Pancreas (tissue), 10 donors: Measurements from ENCODE around the gene ZBTB20. TPM values are rescaled to one million over a fixed set of nuclear protein-coding genes. Genes with fewer than 3 reads are reported as not detected.
A peak's percentile ranks its signal among the peaks of the same experiment; 100 is the strongest.

ENCODE experiments used
- ATAC-seq, 4 donors: fragments of 200-7000 bp; cut with Tn5 transposase; one replicate each; pipeline versions ENCODE4 v1.8.0 to v1.9.1; 2020; ENCODE audit warnings: mild to moderate bottlenecking in 4 of 4, moderate library complexity in 4 of 4
- DNase-seq, 6 donors: peaks; one replicate each; pipeline ENCODE4 v3.0.0-alpha.2; 2020
- FAIRE-seq: peaks from 2 replicates; lab custom pipeline; 2012; peaks lifted over from hg19 to GRCh38; lab: Jason Lieb, UNC
- H3K27ac ChIP-seq, 4 donors: fragments of 200-600 bp; sonication (generic); 1 replicate in 3 of 4; 2 replicates in 1 of 4; pipeline versions ENCODE4 v1.5.0 to v1.8.0; 2020
- H3K27me3 ChIP-seq, 4 donors: fragments of 200-600 bp; one replicate each; pipeline ENCODE4 v1.8.0; 2021
- H3K36me3 ChIP-seq, 3 donors: fragments of 200-600 bp; sonication (generic) in 1 of 3; one replicate each; pipeline versions ENCODE4 v1.5.0 to v1.8.0; 2020 to 2021
- H3K4me1 ChIP-seq, 3 donors: fragments of 200-600 bp; one replicate each; pipeline ENCODE4 v1.8.0; 2021
- H3K4me3 ChIP-seq, 4 donors: fragments of 200-600 bp; sonication (generic) in 2 of 4; one replicate each; pipeline versions ENCODE4 v1.5.0 to v1.8.0; 2020 to 2021
- H3K9me3 ChIP-seq, 4 donors: fragments of 200-600 bp; one replicate each; pipeline ENCODE4 v1.8.0; 2021
- CTCF ChIP-seq, 4 donors: fragments of 200-600 bp; sonication (generic) in 3 of 4; IDR thresholded peaks; one replicate each; pipeline versions ENCODE4 v1.5.0 to v1.8.0; 2021; ENCODE audit warnings: antibody characterized with exemption in 4 of 4
- WGBS, 2 donors: extraction: QIAGEN DNeasy Blood & Tissue Kit; methylation state at CpG; one replicate each; pipeline ENCODE4 v1.1.7; 2013; 5-methylcytosine and 5-hydroxymethylcytosine counted together
- intact Hi-C, 3 donors: fragments of 100-400 bp; cut with DNase I; formaldehyde crosslinking; loops; one replicate each; pipeline versions ENCODE4 v1.11.1 to v1.14.2; 2022
- polyA plus RNA-seq, 2 donors: library from polyadenylated mRNA; stranded (reverse); fragments of 200-250 nt; gene quantifications; one replicate each; pipeline ENCODE4 v1.2.3, GENCODE V29; 2013
- total RNA-seq, 6 donors: library from RNA; stranded (reverse); fragmentation: NEBNext Ultra II Directional in 4 of 6; extraction: Animal tissue kit (Norgen Biotek cat#: 25700) in 4 of 6; gene quantifications; one replicate each; pipeline versions ENCODE4 v1.2.1 to v1.2.4, GENCODE V29; 2021 to 2023
- donor health status: healthy with polysubstance abuse.
- donor health status: DM: no; HTN: no; CAD: no; lungs with moderate emphysema.
- donor health status: DM: no; HTN: no; CAD: no.
- donor health status: control.
- donor health status: control.
- donor health status: Bipolar disorder and iron deficiency.
- donor health status: DM: yes; HTN: yes; CAD: no.
- donor health status: DM: no; HTN: no; CAD: no.
- donor health status: DM: no; HTN: no; CAD: no.
- donor health status: DM: yes; HTN: yes; CAD: no.

The ZBTB20 gene
- total and polyA plus RNA-seq, 8 donors: 1.3 to 81.5 (median 43.7) TPM

DNA sequence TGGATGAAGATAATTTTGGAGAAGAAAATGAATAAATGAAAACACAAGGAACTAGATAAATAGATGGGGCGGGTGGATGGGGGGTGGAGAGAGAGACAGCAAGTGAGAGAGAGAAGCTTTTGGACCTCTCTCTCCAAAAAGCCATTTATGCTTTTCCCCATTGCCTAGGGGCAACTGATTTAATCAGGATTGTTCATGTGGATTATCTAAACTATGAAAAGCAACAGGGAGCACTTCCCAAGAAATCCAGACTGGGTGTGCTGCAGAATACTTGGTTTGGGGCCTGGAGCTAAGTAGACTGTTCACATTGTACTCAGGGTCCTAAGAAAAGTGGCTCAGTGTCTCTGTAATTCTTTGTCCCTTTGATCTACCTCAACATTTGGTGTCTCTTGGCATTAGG lies 486.3 kb downstream of the ZBTB20 start:
- no peak for TF ChIP-seq CTCF (IDR thresholded peaks at IDR 0.05)
- peaks cover 7 to 17% (median 13%) of the 10 kb centered on the region in 3 donors for H3K4me1 ChIP-seq
- no peaks in the 10 kb centered on the region for H3K36me3 ChIP-seq
- no peak overlapping the region for H3K4me3 ChIP-seq
- peak overlapping the region in 1 of 4 donors; percentile 17 for H3K27ac ChIP-seq
- FAIRE-seq (no peak), DNase-seq (no peak), ATAC-seq (no peak)
- 98 to 100% methylated on average over 1 of the region's 1 CpG for WGBS, 2 donors
- H3K27me3 ChIP-seq: no peaks in the 10 kb centered on the region
- H3K9me3 ChIP-seq: no peaks in the 10 kb centered on the region
- intact Hi-C loops: no loop called here

DNA sequence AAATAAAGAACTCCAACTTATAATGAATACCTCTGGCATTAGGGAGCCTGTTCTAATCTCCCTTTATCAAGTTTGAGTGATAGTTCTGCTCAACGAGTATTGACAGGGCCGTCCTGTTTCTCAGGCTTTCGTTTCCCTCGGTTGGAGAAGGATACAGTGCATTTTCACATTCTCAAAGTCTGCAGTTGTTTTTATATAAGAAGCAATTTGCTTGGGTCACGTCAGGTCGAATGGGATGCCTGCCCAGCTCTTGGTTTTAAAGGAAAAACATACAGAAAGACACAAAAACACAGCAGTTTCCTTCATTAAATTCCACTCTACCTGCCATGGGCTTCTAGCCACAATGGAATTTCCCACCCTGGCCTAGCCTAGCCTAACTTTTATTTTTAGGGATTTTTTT lies 487.0 kb downstream of the ZBTB20 start:
- Histone ChIP-seq H3K27me3 (no peaks in the 10 kb centered on the region), H3K4me1 (peaks cover 7 to 17% (median 13%) of the 10 kb centered on the region in 3 donors), H3K36me3 (no peaks in the 10 kb centered on the region), H3K9me3 (no peaks in the 10 kb centered on the region), H3K27ac (peak overlapping the region in 2 of 4 donors; percentile 9 to 17), H3K4me3 (no peak overlapping the region)
- peak in 3 of 4 donors; percentile 35 to 70 (median 37) for ATAC-seq
- no peak for TF ChIP-seq CTCF (IDR thresholded peaks at IDR 0.05)
- 8 to 9% methylated on average over 6 of the region's 6 CpGs for WGBS, 2 donors
- DNase-seq: peak in 1 of 6 donors; percentile 30
- intact Hi-C loops: no loop called here
- no peak for FAIRE-seq

DNA sequence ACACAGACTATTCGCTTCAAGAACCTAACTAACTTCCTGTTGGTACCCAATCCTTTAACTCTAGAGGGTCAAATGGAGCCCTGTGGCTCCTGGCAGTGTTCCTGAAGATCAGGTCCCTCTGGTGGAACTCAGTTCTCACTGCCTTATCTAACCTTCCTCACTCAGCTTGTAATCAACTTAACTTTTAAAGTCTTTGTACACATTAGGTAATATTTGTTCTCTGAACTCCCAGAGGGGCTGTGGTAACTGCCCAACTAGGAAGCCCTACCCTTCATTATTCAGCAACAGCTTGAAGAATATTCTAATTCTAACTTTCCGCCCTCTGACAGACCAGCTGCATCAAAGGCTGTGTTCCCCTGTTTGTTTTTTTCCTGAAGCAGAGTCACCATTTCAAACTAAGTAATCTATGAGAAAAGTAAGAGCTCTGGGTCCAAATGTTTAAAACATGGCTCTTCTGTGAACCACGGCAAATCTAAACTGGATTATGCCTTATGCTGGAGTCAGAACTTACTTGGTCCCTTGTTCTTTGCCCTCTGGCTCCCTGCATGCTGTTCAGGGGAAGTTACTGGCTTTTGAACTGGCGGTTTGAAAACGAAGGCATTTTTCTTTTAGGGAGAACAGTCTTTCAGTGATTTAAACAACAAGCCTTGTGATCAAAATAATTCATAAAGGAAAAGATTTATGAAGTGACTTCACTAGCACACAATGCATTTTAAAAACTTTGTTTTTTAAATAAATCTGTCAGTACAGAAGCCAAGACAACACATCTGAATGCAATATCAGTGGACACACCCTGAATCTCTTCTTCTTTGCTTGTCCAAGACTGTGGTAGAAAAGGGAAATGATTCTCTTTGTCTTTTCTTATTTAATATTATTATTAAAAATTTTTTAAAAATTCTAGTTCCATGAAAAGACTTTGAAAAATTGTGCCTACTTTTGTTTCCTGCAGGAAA lies 487.7 kb downstream of the ZBTB20 start:
- Histone ChIP-seq H3K4me1 (peaks cover 7 to 17% (median 13%) of the 10 kb centered on the region in 3 donors), H3K9me3 (no peaks in the 10 kb centered on the region), H3K36me3 (no peaks in the 10 kb centered on the region), H3K4me3 (no peak overlapping the region), H3K27me3 (no peaks in the 10 kb centered on the region), H3K27ac (peak overlapping the region in 1 of 4 donors; percentile 9)
- 88 to 93% methylated on average over 5 of the region's 5 CpGs for WGBS, 2 donors
- TF ChIP-seq CTCF (IDR thresholded peaks at IDR 0.05): no peak
- ATAC-seq (peak in 2 of 4 donors; percentile 38 to 68), DNase-seq (no peak), FAIRE-seq (no peak)
- intact Hi-C loops: no loop called here

GRCh38 chr3:114651555-114651954 lies 495.5 kb downstream of the ZBTB20 start:
- Histone ChIP-seq H3K9me3 (no peaks in the 10 kb centered on the region), H3K27ac (no peak overlapping the region), H3K4me1 (peaks cover 0 to 7% (median 7%) of the 10 kb centered on the region in 3 donors), H3K4me3 (no peak overlapping the region), H3K27me3 (no peaks in the 10 kb centered on the region), H3K36me3 (no peaks in the 10 kb centered on the region)
- intact Hi-C loops: no loop called here
- FAIRE-seq (no peak), DNase-seq (no peak), ATAC-seq (peak in 1 of 4 donors; percentile 27)
- WGBS, 2 donors: 49 to 60% methylated on average over 4 of the region's 4 CpGs
- TF ChIP-seq CTCF (IDR thresholded peaks at IDR 0.05): no peak
